ENCODE measurements around the gene PRKG1. TPM values are rescaled to one million over a fixed set of nuclear protein-coding genes. Genes with fewer than 3 reads are reported as not detected.
"Not testable (repeated sequence)": the region's sequence is repeated elsewhere in the genome, so short reads cannot be mapped to it uniquely, and the experiment has no call there.

Gene PRKG1
- total RNA-seq, 4 donors from 2014 or later = 26.5 to 72.3 (median 58.1) TPM

- 84 to 88% methylated on average over 3 of the region's 3 CpGs for WGBS, 2 donors
- intact Hi-C loops (cut with DNase I) = no loop called here
- no peak overlapping the region for H3K27ac ChIP-seq
- no peak overlapping the region for H3K4me3 ChIP-seq (replicated peaks in 1 of 3)
- no peaks in the 10 kb centered on the region for H3K36me3 ChIP-seq
- no peaks in the 10 kb centered on the region for H3K27me3 ChIP-seq
- no peaks in the 10 kb centered on the region for H3K4me1 ChIP-seq
- TF ChIP-seq CTCF (IDR thresholded peaks at IDR 0.05) (no peak), POLR2A (IDR thresholded peaks at IDR 0.05) (no peak)
- no peaks in the 10 kb centered on the region for H3K9me3 ChIP-seq
- no peak for DNase-seq
These were observed 684.1 kb downstream of the PRKG1 start for GRCh38 chr10:51758366-51758765.

GRCh38 chr10:51758838-51759237 is 684.6 kb downstream of the PRKG1 start:
- H3K36me3 ChIP-seq; H3K27ac ChIP-seq; H3K9me3 ChIP-seq; H3K27me3 ChIP-seq; intact Hi-C loops (cut with DNase I); DNase-seq; H3K4me1 ChIP-seq; H3K4me3 ChIP-seq (replicated peaks in 1 of 3): not testable (repeated sequence)
- WGBS, 2 donors = 85 to 92% methylated on average over 1 of the region's 1 CpG

GRCh38 chr10:51759896-51760534 is 685.7 kb downstream of the PRKG1 start:
- Histone ChIP-seq H3K4me3 (replicated peaks in 1 of 3) (no peak overlapping the region), H3K27me3 (no peaks in the 10 kb centered on the region), H3K9me3 (no peaks in the 10 kb centered on the region), H3K36me3 (no peaks in the 10 kb centered on the region), H3K4me1 (no peaks in the 10 kb centered on the region), H3K27ac (no peak overlapping the region)
- intact Hi-C loops (cut with DNase I) = no loop called here
- WGBS, 2 donors = 71% methylated on average over 4 of the region's 4 CpGs
- TF ChIP-seq CTCF (IDR thresholded peaks at IDR 0.05) (no peak), POLR2A (IDR thresholded peaks at IDR 0.05) (no peak)
- DNase-seq = no peak

GRCh38 chr10:51760864-51761640 is 686.8 kb downstream of the PRKG1 start:
- H3K36me3 ChIP-seq = no peaks in the 10 kb centered on the region

GRCh38 chr10:51763746-51764145 is 689.5 kb downstream of the PRKG1 start:
- DNase-seq = no peak
- no peak overlapping the region for H3K4me3 ChIP-seq (replicated peaks in 1 of 3)
- no peak overlapping the region for H3K27ac ChIP-seq
- no peaks in the 10 kb centered on the region for H3K27me3 ChIP-seq
- intact Hi-C loops (cut with DNase I) = no loop called here
- no peaks in the 10 kb centered on the region for H3K4me1 ChIP-seq
- TF ChIP-seq CTCF (IDR thresholded peaks at IDR 0.05) = no peak
- no peak for TF ChIP-seq POLR2A (IDR thresholded peaks at IDR 0.05)
- no peaks in the 10 kb centered on the region for H3K36me3 ChIP-seq
- H3K9me3 ChIP-seq = no peaks in the 10 kb centered on the region

More at GRCh38 chr10:51760864-51761640, 686.8 kb downstream of the PRKG1 start:
- no peak overlapping the region for H3K4me3 ChIP-seq (replicated peaks in 1 of 3)
- no peak for DNase-seq
- 97 to 100% methylated on average over 4 of the region's 4 CpGs for WGBS, 2 donors
- intact Hi-C loops (cut with DNase I) = no loop called here
- no peaks in the 10 kb centered on the region for H3K9me3 ChIP-seq
- no peaks in the 10 kb centered on the region for H3K27me3 ChIP-seq
- H3K4me1 ChIP-seq = no peaks in the 10 kb centered on the region
- TF ChIP-seq POLR2A (IDR thresholded peaks at IDR 0.05) (no peak), CTCF (IDR thresholded peaks at IDR 0.05) (no peak)
- H3K27ac ChIP-seq = no peak overlapping the region
